Epithelial cell of proximal tubule (primary cell): ENCODE results near the gene ADARB2. TPM values are rescaled to one million over a fixed set of nuclear protein-coding genes. Genes with fewer than 3 reads are reported as not detected.
"Not testable (repeated sequence)": the region's sequence is repeated elsewhere in the genome, so short reads cannot be mapped to it uniquely, and the experiment has no call there.

ENCODE experiments used
- DNase-seq: peaks from one replicate; pipeline ENCODE4 v3.0.0-alpha.2; 2011; ENCODE audit warnings: low read depth
- H3K4me3 ChIP-seq: 2 replicates; pipeline ENCODE4 v1.5.1; 2011; ENCODE audit warnings: low read depth, mild to moderate bottlenecking, low read length
- total RNA-seq: library from RNA; depleted of rRNA; stranded (reverse); fragments of >200 nt; gene quantifications from 2 replicates; pipeline ENCODE4 v1.2.3, GENCODE V29; 2015
- TF ChIP-seq, protein P1 (sequence below): conservative IDR thresholded peaks from 2 replicates; pipeline ENCODE4 v1.5.1; 2012; ENCODE audit warnings: low read depth, mild to moderate bottlenecking, low read length

The ADARB2 gene
- total RNA-seq, 1 donor from 2014 or later = 0.63 TPM

DNA sequence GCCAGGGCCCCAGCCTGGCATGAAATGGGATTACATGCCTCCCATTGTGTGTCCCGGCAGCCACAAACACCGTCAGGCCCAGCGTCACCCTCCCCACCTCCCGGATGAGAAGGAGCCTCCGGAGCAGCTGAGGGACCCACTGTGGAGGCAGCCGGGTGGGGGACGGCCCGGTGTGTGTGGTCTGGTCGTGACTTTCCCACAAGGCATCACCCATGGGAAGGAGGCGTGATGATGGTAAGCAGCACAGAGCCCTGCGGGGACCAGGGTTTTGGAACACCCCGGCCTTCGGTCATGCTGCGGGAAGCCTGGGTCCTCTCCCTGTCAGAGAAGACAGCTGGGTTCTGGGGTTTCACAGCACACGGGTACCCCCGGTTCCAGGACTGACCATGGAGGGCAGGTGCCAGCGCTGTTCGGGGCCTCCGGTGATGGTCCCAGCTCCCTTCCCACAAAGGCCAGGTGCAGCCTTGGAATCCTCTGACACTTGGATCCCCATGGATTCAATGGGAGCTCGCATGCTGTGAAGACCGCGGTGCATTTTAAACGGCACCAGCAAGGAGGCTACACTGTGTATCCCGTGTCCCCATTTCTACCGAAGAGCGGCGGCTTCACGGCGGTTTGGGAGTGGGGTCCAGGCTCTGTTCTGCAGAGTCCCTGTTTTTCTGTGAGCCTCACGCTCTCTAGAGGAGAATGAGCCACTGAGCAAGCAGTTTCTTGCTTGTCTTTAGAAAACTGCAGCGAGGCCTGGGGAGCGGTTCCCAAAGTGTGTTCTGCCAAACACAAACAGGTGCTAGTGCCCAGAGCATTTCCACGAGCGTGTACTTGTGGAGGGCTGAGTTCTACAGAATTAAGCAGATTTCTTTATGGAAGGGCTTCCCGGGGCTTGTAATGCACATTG, 336.0 kb downstream of the ADARB2 start:
- TF ChIP-seq, protein P1, sequence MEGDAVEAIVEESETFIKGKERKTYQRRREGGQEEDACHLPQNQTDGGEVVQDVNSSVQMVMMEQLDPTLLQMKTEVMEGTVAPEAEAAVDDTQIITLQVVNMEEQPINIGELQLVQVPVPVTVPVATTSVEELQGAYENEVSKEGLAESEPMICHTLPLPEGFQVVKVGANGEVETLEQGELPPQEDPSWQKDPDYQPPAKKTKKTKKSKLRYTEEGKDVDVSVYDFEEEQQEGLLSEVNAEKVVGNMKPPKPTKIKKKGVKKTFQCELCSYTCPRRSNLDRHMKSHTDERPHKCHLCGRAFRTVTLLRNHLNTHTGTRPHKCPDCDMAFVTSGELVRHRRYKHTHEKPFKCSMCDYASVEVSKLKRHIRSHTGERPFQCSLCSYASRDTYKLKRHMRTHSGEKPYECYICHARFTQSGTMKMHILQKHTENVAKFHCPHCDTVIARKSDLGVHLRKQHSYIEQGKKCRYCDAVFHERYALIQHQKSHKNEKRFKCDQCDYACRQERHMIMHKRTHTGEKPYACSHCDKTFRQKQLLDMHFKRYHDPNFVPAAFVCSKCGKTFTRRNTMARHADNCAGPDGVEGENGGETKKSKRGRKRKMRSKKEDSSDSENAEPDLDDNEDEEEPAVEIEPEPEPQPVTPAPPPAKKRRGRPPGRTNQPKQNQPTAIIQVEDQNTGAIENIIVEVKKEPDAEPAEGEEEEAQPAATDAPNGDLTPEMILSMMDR = no peak
- H3K4me3 ChIP-seq = no peak overlapping the region
- DNase-seq = no peak

DNA sequence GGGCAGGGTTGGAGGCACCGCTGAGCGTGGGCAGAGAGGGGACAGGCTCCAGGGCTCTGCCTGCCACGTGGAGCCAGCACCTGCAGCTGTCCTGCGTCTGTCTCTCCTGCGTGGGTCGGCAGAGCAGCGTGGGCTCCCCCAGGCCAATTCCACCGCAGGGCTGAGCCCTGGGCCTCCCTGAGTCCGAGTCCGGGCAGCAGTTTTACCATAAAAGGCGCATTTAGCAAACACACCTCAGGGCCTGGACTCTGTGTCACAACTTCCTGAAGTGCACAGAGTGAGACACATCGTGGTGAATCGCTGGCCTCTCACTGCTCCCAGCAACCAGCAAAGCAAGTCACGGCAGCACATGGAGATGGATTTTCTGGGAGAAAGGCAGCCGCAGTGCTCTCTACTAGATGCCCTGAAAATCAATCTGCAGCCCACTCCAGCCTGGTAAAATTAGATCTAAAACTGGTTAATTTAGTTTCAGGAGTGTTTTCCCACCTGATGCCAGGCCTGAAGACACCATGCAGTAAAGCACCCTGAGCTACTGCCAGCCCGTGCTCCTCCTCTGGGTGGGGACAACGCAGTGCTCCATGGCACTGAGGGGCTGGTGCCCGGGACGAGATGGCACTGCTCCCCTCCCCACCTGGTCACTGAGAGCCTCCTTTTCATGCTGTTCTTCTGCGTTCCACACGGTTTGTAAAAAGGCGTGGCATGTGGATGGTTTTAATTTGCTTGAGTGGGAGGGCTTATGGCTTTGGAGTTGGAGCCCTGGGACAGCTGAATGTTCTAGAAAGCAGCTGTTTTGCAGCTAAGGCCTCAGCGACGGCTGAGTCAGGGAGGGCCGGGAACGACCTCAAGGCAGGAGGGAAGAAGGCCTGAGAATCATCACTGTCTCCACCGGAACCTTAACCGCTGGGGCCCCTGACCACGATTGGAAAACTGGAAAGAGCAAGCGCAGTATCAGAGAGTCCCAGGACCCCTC, 336.9 kb downstream of the ADARB2 start:
- no peak for DNase-seq
- TF ChIP-seq, protein P1 = no peak

DNA sequence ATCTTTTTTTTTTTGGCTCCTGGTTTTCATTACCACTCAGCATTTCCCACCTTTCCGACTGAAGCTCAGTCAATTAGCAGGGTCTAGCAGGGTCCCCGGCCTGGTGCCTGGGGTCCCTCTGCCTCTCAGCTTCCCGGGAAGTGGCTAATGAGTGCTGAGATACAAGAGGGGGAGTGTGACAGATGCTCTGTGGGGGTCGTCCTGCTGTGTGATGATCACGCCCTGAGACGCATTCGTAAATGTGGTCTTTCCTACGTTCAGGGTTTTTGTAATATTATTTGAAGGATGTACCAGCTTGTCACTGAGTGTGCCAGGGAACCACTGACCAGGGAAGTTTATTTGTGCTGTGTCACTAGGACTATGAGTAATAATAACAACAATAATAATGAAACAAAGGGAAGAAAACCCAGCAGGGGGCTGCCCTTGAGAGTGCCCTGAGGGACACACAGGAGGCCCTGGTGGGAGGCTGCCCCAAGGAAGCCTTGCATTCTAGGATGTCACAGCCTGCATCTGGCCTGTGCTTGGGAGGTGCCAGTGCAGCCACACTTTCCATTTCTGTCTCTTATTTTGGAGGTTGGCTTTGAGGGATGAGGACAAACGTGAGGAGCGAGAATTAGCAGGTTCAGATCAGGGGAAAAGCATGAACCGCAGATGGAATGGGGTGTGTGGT, 337.8 kb downstream of the ADARB2 start:
- TF ChIP-seq, protein P1 = no peak
- H3K4me3 ChIP-seq = no peak overlapping the region
- no peak for DNase-seq

More for the DNA sequence above, 336.9 kb downstream of the ADARB2 start:
- H3K4me3 ChIP-seq = no peak overlapping the region

DNA sequence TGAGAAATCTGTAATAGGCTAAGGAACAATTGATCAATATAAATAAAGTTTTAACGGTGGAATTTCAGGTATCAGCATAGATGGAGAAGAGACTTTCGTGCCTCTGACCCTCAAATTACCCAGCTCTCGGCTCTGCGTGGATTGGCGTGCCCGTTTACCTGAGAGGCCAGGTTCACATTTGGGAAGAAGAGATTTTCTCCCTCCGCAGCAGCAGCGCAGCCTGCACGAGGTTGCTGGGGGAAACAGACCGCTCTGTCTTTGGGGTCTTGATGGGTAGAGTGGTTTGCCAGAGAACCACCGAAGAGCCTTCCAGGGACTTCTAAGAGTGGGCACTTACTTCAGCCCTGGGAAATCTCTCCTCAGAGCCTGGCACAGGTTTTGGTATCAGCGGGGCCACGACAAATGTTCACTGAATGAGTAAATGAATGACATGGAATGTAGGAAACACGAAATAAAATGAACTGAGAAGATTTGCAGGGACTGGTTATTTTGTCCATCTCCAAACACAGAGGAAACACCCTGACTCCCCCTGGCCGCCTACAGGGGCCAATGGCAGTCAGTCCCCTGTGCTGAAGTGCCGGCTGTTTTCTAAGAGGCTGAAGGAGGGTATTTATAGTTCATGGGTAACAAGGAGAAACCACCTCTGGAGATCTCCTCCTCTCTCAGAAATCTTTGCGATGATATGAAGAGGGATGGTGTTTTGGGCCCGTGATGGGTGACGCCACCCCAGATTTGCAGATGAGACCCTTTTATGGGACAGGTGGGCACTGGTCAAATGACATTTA, 338.5 kb downstream of the ADARB2 start:
- TF ChIP-seq, protein P1 = no peak
- no peak overlapping the region for H3K4me3 ChIP-seq
- DNase-seq = no peak

DNA sequence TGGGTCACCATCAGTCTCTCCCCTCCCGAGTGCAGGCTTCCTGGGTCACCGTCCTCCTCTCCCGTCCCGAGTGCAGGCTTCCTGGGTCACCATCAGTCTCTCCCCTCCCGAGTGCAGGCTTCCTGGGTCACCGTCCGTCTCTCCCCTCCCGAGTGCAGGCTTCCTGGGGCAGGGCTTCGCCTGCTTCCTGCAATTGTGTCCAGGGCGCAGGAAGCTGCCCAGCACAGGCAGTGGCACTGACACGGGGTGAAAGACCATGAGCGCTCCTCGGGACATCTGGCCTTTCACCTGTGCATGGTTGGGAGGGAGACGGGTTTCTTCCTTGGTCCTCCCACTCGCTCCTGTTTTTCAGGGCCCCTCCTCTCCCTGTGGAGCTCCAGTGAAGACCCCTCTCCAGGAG, 339.2 kb downstream of the ADARB2 start:
- DNase-seq, H3K4me3 ChIP-seq: not testable (repeated sequence)

DNA sequence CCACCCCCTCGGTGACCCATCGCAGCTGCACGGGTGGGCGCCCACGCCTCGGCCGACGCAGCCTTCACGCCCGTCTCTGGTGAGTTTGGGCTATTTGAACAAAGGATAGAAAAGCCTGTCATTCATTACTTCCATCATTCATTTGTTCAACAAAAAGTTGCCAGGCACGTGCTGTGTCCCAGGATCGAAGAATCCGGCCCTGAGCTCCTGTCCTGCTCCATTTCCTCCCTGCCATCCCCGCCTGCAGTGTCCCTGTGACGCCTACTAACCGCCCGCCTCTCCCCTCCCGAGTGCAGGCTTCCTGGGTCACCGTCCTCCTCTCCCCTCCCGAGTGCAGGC, 341.1 kb downstream of the ADARB2 start:
- no peak overlapping the region for H3K4me3 ChIP-seq
- TF ChIP-seq, protein P1 = no peak
- no peak for DNase-seq
